ENCODE measurements around the gene GMPR. TPM values are rescaled to one million over a fixed set of nuclear protein-coding genes. Genes with fewer than 3 reads are reported as not detected.
A peak's percentile ranks its signal among the peaks of the same experiment; 100 is the strongest.

GMPR gene
- total RNA-seq, 1 donor from 2014 or later: 13.6 TPM

DNA sequence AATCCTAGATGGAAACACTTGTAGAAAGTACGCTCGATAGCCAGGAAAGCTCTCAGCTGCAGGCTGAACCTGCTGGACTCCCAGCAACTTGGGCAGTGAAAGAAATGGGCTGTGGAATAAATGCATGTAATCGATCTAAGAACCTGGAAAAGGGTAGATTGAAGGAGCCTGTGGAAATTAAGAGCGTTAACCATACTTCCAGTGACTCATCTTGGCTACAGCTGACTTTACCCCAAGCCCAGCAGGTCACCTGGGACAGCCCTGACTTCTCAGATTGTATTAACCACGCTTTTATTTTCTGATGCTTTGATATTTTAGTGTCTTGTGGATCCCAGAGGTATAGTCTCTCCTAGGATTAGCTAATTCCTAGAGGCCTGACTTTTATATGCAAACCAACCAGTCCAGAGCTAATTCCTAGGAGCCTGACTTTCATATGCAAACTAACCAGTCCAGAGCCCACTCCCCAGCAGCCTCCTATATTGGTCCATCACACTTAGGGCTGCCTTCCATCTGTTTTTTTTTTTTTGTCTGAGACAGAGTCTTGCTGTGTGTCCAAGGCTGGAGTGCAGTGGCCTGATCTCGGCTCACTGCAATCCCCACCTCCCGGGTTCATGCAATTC lies 86.3 kb downstream of the GMPR start:
- no peak for DNase-seq (ENCODE audit: low read depth in 2 of 2)

DNA sequence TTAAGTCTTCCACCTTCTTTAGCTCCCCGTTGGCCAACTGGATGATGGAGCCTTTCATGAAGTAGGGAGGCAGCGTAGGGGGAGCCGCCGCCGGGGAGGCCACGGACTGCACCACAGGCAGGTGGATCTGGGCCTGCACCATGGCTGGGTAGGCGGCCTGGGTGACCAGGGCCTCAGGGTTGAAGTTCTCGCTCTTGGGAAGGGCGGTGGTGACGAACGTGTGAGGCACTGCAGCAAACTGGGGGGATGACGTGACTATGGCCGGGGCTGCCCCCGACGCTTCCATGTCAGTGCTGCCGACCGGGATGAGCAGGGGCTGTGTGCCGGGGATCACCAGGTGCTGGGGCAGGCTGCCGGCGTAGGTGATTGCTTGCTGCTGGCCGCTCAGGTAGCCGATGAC lies 88.1 kb downstream of the GMPR start:
- DNase-seq (ENCODE audit: low read depth in 2 of 2): no peak

DNA sequence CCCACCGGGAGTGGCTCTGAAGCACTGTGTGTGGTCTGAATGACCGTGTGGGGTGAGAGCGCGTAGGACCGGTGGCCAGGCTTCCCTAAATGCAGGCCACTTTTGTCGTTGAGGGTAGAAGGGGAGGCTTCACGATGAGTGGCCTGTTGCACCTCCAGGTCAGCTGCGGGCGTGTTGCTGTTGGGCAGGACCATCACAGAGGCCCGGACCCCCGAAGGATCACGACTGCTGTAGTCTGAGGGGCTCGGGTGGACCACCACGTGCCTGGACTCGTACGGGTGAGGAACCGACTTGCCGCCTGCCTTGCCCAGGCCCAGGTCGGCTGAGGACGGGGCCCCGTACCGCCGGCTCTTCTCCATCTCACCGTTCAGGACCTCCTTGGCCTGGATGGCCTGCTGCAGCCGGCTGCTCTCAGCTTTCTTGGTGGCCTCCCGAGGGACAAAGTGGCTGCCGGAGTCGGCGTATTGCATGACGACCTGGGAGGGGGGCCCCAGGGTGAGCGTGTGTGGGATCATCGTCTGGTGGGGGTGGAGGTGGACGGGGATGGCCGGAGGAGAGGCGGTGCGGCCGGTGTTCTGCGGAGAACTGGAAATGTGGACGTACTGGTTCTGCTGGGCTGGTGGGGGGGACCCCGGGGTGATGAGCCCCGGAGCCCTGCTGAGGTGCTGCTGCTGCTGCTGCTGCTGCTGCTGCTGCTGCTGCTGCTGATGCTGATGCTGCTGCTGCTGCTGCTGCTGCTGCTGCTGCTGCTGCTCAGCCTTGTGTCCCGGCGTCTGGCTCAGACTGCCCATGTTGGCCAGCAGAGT lies 88.8 kb downstream of the GMPR start:
- DNase-seq (ENCODE audit: low read depth in 2 of 2): no peak

DNA sequence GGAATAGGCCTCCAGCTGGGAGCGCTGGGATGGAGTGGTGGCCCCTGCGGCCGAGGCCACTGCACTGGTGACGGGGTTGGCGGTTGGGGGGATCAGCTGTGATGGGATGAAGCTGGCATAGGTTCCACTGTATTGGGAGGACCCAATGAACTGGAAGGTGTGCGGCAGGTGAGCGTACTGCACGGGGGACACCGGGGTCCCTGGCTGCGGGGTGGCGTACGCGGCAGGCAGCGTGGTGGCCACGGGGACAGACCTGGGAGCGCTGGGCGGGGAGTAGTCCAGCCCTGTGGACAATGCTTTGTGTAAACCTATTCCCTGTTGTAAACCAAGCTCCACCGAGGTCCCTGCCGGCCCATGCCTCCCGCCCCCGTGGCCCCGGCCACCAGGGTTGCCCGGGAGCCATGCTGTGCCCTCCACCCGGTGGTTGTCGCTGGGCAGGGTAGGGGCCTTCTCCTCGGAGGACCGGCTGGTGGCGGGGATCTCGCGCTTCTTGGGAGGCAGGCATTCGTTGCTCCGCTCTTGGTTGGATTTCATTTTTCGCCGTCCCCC lies 89.5 kb downstream of the GMPR start:
- no peak for DNase-seq (ENCODE audit: low read depth in 2 of 2)

DNA sequence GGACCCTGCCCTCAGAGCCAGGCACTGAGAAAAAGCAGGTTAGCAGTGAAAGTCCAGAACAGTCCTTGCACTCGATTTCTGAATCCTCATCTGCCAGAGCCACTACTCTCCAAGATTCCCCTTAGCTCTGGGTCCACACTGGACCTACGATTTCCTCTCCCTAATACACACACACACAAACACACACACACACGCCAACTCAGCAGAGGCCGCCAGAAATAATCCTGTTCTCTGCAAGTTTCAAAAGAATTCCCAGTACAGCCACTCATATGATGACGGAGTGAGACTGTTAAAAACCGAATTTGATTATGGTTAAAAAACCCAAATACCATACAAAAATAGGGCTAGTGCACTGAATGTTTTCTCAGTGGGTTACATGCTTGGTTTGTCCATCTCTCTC lies 90.8 kb downstream of the GMPR start:
- no peak for DNase-seq (ENCODE audit: low read depth in 2 of 2)

DNA sequence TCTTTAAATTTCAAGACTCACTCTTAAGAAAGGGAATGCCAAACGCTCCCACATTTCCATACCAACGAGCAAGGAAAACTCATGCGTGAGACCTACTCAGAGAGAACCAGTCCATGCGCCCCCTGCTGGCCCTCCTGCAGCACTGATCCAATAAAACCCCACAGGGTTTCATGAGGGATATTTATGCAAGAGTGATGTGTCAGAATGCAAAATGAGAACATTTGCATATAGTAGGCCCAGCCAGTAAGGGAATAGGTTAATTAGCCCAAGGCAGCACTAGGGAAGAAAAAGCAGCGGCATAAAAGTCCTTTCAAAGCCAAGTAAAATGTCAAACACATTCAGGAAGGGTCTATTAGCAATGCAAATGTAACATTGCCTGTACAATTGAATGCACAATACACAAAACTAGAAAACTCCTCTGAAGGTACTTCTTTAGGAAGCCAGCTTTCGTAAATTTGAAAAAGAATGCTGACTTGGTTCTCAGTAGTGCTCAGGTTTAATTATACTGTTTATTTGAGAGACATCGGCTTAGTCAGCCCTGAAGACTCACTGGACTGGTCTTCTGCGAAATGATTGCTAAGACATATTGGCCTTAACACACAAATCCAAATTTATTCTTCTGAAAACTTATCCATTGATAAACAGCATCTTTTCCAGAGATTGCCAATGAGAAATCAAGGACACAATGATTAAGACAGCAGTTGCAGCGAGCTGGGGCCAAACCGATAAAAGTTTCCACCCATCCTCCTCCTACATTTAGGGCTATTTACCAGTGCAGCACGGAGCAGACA lies 93.2 kb downstream of the GMPR start:
- DNase-seq (ENCODE audit: low read depth in 2 of 2): peak; percentile 60 to 84

DNA sequence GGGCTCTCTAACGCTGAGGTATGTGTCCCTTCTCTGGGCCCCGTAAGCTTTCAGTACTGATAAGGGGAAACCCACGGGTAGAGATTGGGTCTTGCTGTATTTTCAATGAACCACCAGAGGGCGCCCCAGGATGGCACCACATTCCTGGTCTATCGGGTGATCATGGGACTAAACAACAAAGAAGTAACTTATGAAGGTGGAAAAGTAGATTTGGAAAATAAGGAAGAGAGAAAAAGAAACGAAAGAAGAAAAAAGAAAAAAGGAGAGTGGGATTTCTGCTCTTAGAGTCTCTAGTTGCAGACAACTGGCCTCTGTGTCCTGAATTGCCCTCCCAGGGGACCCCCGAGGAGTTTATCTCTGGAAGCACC lies 93.8 kb downstream of the GMPR start:
- peak; percentile 60 to 83 for DNase-seq (ENCODE audit: low read depth in 2 of 2)

DNA sequence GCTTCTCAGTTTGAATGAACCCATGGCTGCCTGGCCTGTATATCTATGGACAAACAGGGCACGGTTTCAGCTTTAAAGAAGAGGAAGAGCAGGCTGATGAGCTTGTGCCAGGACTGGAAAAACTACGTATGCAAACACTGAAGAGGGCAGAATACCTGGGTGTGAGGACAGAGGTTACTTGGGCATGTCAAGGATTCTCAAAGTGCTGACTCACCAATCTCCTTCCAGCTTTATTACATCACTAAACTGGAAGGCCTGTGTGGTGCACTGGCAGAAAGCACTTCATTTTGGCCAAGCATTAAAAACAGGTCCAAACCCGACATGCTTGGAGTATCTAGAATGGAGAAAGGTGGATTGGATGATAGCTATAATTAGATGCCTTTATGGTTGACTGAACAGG lies 95.2 kb downstream of the GMPR start:
- DNase-seq (ENCODE audit: low read depth in 2 of 2): no peak

DNA sequence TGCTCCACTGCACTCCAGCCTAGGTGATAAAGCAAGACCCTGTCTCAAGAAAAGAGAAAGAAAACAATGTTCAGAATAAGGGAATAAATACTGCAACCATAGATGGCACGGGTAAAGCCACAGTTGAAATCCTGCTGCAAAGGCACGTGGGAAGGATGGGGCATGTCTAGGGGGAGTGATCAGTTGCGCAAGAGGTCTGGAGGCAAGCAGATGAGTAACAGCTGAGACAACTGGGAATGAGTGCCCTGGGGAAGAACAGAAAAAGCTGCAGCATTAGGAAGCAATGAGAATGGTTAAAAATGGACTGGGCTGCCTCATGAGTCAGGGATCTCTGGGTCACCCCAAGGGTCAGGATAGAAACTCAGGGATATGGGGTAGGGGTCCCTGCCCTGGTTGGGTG lies 96.3 kb downstream of the GMPR start:
- DNase-seq (ENCODE audit: low read depth in 2 of 2): no peak

DNA sequence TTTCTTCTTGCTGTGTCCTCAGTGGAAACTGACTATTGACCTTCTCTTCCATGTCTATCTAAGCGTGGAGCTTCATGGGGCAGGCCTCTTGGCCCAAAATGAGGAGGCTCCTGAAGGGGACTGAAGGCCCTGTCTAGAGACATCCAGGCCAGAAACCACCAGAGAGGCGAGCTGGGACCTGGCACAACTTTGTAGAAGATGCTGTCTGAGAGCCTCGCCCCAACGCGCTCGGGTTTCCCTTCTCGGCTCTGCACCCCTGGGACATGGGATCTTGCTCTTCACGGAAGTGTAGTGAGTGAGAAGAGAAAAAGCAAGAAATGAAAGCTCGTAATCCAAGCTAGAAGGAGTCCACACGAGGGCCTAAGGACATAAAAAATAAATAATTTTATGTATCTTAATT lies 96.8 kb downstream of the GMPR start:
- DNase-seq (ENCODE audit: low read depth in 2 of 2): no peak

DNA sequence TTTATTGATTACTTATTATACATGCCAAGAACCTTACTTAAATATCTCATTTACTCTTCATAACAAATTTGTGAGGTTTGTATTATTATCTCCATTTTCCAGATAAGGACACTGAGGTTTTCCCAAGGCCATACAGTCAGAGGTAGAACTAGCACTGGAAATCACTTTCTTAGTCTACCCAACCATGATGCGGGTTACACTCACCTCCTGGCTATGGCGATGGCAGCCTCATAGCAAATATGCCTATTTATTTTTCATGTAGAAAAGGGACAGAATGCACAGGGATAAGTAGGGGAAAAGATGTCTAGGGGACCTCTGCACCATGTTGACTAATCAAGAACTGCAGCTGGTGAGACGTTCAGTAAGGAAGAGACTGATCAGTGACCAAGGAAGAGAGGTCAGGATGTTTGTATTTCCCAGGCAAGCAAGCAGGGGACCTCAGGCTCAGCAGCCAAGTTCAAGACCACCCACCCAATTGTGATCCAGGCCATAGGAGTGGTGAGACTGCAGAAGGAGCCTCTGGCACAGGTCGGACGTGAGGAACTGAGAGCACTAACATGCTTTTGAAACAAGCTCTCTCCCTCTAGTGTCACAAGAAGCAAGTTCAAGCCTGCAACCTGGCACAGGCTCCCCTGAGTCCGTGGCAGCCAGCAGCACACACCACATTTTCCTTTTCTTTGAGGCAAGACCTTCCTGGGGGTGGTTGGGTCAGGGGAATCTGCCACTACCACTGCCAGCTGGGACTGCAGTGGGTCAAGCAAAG lies 97.8 kb downstream of the GMPR start:
- DNase-seq (ENCODE audit: low read depth in 2 of 2): peak in 1 of 2 donors; percentile 33

DNA sequence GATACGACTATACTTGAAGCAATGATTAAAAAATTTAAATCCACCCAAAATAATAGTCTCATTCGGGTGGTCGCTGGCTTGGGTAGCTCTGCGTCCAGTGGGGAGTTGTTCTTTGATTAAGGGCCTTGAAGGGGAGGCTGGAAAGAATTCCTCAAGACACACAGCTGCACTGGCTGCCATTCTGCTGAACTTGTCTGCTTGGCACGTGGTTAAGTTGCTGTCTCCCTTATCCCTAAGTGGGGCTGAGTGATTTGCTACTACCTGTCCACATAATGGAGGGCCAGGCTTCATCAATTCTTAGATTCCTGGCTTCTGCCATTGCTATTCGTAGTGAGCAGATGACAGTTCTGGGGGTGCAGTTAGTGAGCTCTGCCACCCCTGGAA lies 98.5 kb downstream of the GMPR start:
- no peak for DNase-seq (ENCODE audit: low read depth in 2 of 2)

DNA sequence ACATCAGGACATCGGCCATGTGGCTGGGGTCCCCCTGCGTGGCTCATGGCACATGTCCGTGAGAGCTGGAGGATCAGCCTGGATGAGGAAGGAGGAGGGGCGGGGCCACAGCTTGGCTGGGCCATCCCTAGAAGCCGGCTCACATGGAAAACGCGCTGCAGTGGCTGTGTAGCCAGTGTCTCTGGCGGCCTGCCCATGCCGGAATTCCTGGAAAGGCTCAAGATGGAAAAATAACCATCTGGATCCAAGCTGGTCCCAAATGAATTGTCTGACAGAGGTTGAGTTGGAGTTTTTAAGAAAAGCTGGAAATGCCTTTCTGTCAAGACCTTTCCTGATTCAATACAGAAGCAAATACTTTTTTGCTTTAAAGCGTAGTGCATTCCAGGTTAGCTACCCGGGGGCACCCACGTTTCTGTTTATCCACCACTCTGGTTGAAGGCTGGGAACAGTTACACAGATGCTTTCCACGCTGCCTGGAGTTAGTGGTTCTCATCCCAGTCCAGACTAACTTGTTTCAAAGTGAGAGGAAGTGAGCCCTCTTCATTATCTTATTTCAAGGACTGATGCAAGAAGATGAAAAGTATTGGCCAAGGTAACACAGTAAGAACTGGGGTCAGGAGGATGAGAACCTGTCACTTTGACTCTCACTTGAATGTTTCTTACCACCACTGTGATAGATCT lies 99.0 kb downstream of the GMPR start:
- DNase-seq (ENCODE audit: low read depth in 2 of 2): peak; percentile 88 to 99

DNA sequence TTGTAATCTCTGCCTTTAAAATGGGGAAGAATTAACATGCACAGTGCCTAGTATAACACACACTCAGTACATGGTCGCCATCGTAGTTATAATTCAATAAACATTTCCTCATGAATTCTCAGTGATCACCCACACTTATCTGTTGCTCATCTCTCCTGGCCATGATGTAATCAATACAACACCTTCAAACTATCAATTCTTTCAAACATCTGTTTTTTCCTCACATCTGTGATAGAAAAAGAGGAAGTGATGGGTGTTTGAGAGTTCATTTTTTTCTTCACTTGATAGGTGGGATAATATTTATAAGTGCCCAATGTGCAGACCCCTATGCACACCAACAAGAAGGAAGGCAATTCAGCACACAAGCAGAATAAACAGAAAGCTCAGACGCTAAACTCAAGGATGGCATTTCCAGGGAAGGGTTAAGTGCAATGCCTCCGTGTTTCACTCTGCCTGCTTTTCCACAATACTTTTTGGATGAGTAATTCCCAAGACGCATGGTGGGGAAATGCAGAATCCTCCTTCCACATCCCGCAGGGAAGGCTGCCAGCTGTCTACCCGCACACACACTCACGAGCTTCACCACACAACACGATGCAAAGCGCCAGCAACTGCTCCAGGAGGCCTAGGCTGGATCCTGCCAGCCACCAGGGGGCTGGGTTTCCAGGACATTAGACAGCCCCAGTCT lies 100.3 kb downstream of the GMPR start:
- DNase-seq (ENCODE audit: low read depth in 2 of 2): peak; percentile 9 to 93

DNA sequence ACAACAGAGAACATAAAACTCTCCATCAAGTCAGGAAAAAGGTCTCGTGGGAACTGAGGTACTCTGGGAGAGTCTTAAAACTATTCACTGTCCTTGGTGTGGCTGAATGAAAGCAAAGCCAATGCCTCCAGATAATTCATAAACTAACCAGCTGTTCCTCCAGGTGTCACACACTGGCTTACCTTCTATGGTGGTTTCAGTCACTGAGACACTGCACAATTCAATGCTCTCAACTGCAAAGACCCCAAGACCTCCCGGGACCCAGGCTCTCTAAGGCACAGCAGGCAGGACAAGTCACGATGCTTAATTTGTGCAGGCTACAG lies 100.8 kb downstream of the GMPR start:
- no peak for DNase-seq (ENCODE audit: low read depth in 2 of 2)

DNA sequence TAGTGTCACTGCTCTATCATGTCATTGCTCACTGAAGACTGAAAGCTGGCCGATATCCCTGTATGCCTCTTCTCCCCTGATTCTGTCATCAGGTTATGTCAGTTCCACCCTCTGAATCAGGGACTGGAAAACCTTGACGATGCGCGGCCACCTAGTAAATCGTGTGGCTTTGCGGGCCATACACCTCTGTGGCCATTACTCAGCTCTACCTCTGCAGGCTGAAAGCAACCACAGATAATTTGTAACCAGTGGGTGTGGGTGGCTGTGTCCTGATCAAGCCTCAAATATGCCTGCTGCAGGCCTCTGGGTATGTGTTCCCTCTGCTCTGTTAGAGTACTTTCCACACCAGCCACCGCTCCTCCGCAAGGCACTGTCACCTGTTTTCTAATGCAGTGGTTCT lies 105.2 kb downstream of the GMPR start:
- no peak for DNase-seq (ENCODE audit: low read depth in 2 of 2)

DNA sequence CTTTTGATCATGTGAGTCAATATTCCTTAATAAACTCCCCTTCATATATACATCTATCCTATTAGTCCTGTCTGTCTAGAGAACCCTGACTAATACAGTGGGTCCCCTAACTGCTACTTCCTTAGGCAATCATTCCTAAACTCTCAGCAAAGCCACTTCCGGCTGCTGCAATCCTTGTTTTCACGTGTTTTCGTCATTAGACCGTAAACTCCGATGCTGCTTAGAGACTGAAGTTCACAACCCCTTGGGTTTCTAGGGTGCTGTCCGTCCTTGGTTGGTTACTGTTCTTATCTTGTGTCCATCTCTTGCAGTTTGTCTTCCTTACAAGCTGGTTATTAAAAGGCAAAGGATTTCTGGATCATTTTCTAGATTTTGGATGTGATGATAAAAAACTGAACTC lies 106.4 kb downstream of the GMPR start:
- DNase-seq (ENCODE audit: low read depth in 2 of 2): peak in 1 of 2 donors; percentile 30
